A549 (cell line): ENCODE data around the gene PLXNA1. TPM values are rescaled to one million over a fixed set of nuclear protein-coding genes. Genes with fewer than 3 reads are reported as not detected.

Experiments used
- ATAC-seq, 2 experiments: fragments of 200-7000 bp in 1 of 2; fragments of >200 bp in 1 of 2; cut with Nextera tagmentation in 1 of 2; cut with Tn5 transposase in 1 of 2; 3 replicates each; pipeline versions ENCODE4 v1.8.0 to v1.9.1; 2018 to 2020; ENCODE audit warnings: mild to moderate bottlenecking in 1 of 2, moderate library complexity in 1 of 2
- CTCF ChIA-PET: fragments of 300-600 bp; sonication (Branson Sonifier 250); formaldehyde crosslinking; extraction: SDS; loops from one replicate; lab custom pipeline; 2021; ENCODE audit warnings: antibody characterized with exemption, inconsistent platforms; lab: Yijun Ruan, JAX
- POLR2A ChIA-PET: fragments of 350-600 bp; formaldehyde crosslinking; extraction: SDS; loops from one replicate; lab custom pipeline; 2021; ENCODE audit warnings: antibody characterized with exemption, inconsistent platforms; lab: Yijun Ruan, JAX
- DNase-seq, 2 experiments: peaks; one replicate each; pipeline versions ENCODE4 v3.0.0 to v3.0.0-alpha.2; 2011 to 2016; ENCODE audit warnings: low read depth in 1 of 2, low spot score in 1 of 2
- FAIRE-seq: peaks from 2 replicates; lab custom pipeline; 2011; peaks lifted over from hg19 to GRCh38; lab: Jason Lieb, UNC
- H3K27ac ChIP-seq, 2 experiments: fragments of >200 bp; sonication (Bioruptor Twin); formaldehyde crosslinking; 3 replicates each; pipeline ENCODE4 v1.5.1; 2016 to 2017
- H3K4me1 ChIP-seq: fragments of >200 bp; sonication (Bioruptor Twin); formaldehyde crosslinking; 3 replicates; pipeline ENCODE4 v1.6.1; 2016
- H3K4me2 ChIP-seq: fragments of >200 bp; sonication (Bioruptor Twin); formaldehyde crosslinking; 3 replicates; pipeline ENCODE4 v1.6.1; 2016
- H3K4me3 ChIP-seq: fragments of >200 bp; sonication (Bioruptor Twin); formaldehyde crosslinking; 3 replicates; pipeline ENCODE4 v1.5.1; 2016
- H3K9me3 ChIP-seq: fragments of >200 bp; sonication (Bioruptor Twin); formaldehyde crosslinking; 3 replicates; pipeline ENCODE4 v1.6.1; 2016
- BHLHE40 ChIP-seq: IDR thresholded peaks from 2 replicates; pipeline ENCODE4 v1.6.1; 2012; ENCODE audit warnings: low read depth, low read length, inconsistent platforms
- CBX2 ChIP-seq: fragments of 200-600 bp; sonication (generic); IDR thresholded peaks from 2 replicates; pipeline ENCODE4 v1.6.1; 2016; ENCODE audit warnings: low read depth, mild to moderate bottlenecking, borderline replicate concordance
- CBX8 ChIP-seq: fragments of 200-600 bp; sonication (generic); IDR thresholded peaks from 2 replicates; pipeline ENCODE4 v1.6.1; 2016
- CEBPB ChIP-seq, 2 experiments: fragments of >200 bp in 1 of 2; sonication (Bioruptor Twin) in 1 of 2; formaldehyde crosslinking in 1 of 2; IDR thresholded peaks; 2 replicates each; pipeline ENCODE4 v1.6.1; 2012 to 2016
- CHD2 ChIP-seq: fragments of 150-350 bp; IDR thresholded peaks from 2 replicates; pipeline ENCODE4 v1.6.1; 2014; ENCODE audit warnings: low read length; ENCODE audit not compliant: partially characterized antibody
- CHD4 ChIP-seq: fragments of 200-600 bp; sonication (generic); IDR thresholded peaks from 2 replicates; pipeline ENCODE4 v1.6.1; 2016; ENCODE audit warnings: antibody characterized with exemption, mild to moderate bottlenecking, borderline replicate concordance
- EP300 ChIP-seq, 2 experiments: fragments of >200 bp; sonication (Bioruptor Twin); formaldehyde crosslinking; IDR thresholded peaks; 2 replicates in 1 of 2; 3 replicates in 1 of 2; pipeline ENCODE4 v1.6.1; 2016 to 2017
- FOXS1 ChIP-seq: fragments of 250-450 bp; sonication (Bioruptor Pico); IDR thresholded peaks from 2 replicates; pipeline ENCODE4 v1.5.0; 2020; ENCODE audit warnings: mild to moderate bottlenecking, moderate library complexity
- GATA3 ChIP-seq: IDR thresholded peaks from 2 replicates; pipeline ENCODE4 v1.6.1; 2012; ENCODE audit warnings: borderline replicate concordance
- HDAC2 ChIP-seq: fragments of 200-600 bp; sonication (generic); IDR thresholded peaks from 2 replicates; pipeline ENCODE4 v1.6.1; 2016
- HEYL ChIP-seq: fragments of 250-450 bp; sonication (Bioruptor Pico); IDR thresholded peaks from 2 replicates; pipeline ENCODE4 v1.8.0; 2021; ENCODE audit warnings: mild to moderate bottlenecking, moderate library complexity
- HOXA7 ChIP-seq: fragments of 250-450 bp; sonication (Bioruptor Pico); IDR thresholded peaks from 2 replicates; pipeline ENCODE4 v1.5.0; 2020; ENCODE audit warnings: mild to moderate bottlenecking, moderate library complexity
- HOXB5 ChIP-seq: fragments of 250-450 bp; sonication (Bioruptor Pico); IDR thresholded peaks from 2 replicates; pipeline ENCODE4 v1.5.0; 2020; ENCODE audit warnings: mild to moderate bottlenecking, moderate library complexity
- JUN ChIP-seq, 2 experiments: fragments of >200 bp; sonication (Bioruptor Twin); formaldehyde crosslinking; IDR thresholded peaks; 2 replicates in 1 of 2; 3 replicates in 1 of 2; pipeline ENCODE4 v1.6.1; 2016 to 2017
- JUNB ChIP-seq: fragments of >200 bp; sonication (Bioruptor Twin); formaldehyde crosslinking; IDR thresholded peaks from 2 replicates; pipeline ENCODE4 v1.6.1; 2016
- MAZ ChIP-seq: fragments of 150-350 bp; IDR thresholded peaks from 2 replicates; pipeline ENCODE4 v1.6.1; 2014; ENCODE audit warnings: antibody characterized with exemption, low read depth, low read length, borderline replicate concordance
- NPAS2 ChIP-seq: fragments of 250-450 bp; sonication (Bioruptor Pico); IDR thresholded peaks from 2 replicates; pipeline ENCODE4 v1.8.0; 2022; ENCODE audit warnings: mild to moderate bottlenecking, moderate library complexity, borderline replicate concordance
- NR3C1 ChIP-seq: fragments of >200 bp; sonication (Bioruptor Twin); formaldehyde crosslinking; IDR thresholded peaks from 3 replicates; pipeline ENCODE4 v1.6.1; 2017
- PHF8 ChIP-seq: fragments of 200-600 bp; sonication (generic); IDR thresholded peaks from 2 replicates; pipeline ENCODE4 v1.6.1; 2016; ENCODE audit warnings: low read depth, mild to moderate bottlenecking, antibody characterized with exemption, moderate library complexity, borderline replicate concordance
- RAD21 ChIP-seq, 2 experiments: fragments of >200 bp in 1 of 2; sonication (Bioruptor Twin) in 1 of 2; formaldehyde crosslinking in 1 of 2; IDR thresholded peaks in 1 of 2; conservative IDR thresholded peaks in 1 of 2; 2 replicates in 1 of 2; 3 replicates in 1 of 2; pipeline ENCODE4 v1.6.1; 2012 to 2018; ENCODE audit warnings: inconsistent platforms in 1 of 2
- TP53 ChIP-seq: fragments of 250-450 bp; sonication (Bioruptor Pico); IDR thresholded peaks from 2 replicates; pipeline ENCODE4 v1.5.0; 2021; ENCODE audit warnings: mild to moderate bottlenecking, moderate library complexity
- ZC3H11A ChIP-seq: fragments of 450-650 bp; IDR thresholded peaks from 2 replicates; pipeline ENCODE4 v1.6.1; 2014; ENCODE audit warnings: antibody characterized with exemption, mild to moderate bottlenecking
- ZFP36 ChIP-seq: fragments of 450-650 bp; IDR thresholded peaks from 2 replicates; pipeline ENCODE4 v1.6.1; 2014; ENCODE audit warnings: borderline replicate concordance; ENCODE audit not compliant: partially characterized antibody
- ZNF302 ChIP-seq: fragments of 250-450 bp; sonication (Bioruptor Pico); IDR thresholded peaks from 2 replicates; pipeline ENCODE4 v1.9.0; 2021; ENCODE audit warnings: inconsistent platforms, mild to moderate bottlenecking, moderate library complexity
- ZSCAN20 ChIP-seq: fragments of 250-450 bp; sonication (Bioruptor Pico); IDR thresholded peaks from 2 replicates; pipeline ENCODE4 v1.8.0; 2022; ENCODE audit warnings: mild to moderate bottlenecking, moderate library complexity
- WGBS: methylation state at CpG from one replicate; pipeline ENCODE4 v1.1.6; 2017; ENCODE audit errors: missing lambda C conversion rate; 5-methylcytosine and 5-hydroxymethylcytosine counted together
- polyA plus RNA-seq, 4 experiments: library from polyadenylated mRNA; depleted of rRNA in 3 of 4; stranded (reverse); fragments of >200 nt; fragmentation: RNase III in 1 of 4; extraction: RNeasy Plus Mini Kit Qiagen cat#74134 plus additional on column Dnase treatment in 1 of 4; gene quantifications; 2 replicates in 3 of 4; 3 replicates in 1 of 4; pipeline ENCODE4 v1.2.3, GENCODE V29; 2011 to 2017
- TF ChIP-seq, protein P1 (sequence below): IDR thresholded peaks from 2 replicates; pipeline ENCODE4 v1.6.1; 2012
- TF ChIP-seq, protein P2 (sequence below): fragments of >200 bp; sonication (Bioruptor Twin); formaldehyde crosslinking; IDR thresholded peaks from 3 replicates; pipeline ENCODE4 v1.5.1; 2016
- TF ChIP-seq, protein P3 (sequence below): IDR thresholded peaks from 2 replicates; pipeline ENCODE4 v1.6.1; 2012
- TF ChIP-seq, protein P4 (sequence below): fragments of >200 bp; sonication (Bioruptor Twin); formaldehyde crosslinking; IDR thresholded peaks from 2 replicates; pipeline ENCODE4 v1.6.1; 2016

PLXNA1 gene
- polyA plus RNA-seq, 2 of the 4 experiments (the other 2 are of a cell fraction), result 9.1 to 16.3 TPM

DNA sequence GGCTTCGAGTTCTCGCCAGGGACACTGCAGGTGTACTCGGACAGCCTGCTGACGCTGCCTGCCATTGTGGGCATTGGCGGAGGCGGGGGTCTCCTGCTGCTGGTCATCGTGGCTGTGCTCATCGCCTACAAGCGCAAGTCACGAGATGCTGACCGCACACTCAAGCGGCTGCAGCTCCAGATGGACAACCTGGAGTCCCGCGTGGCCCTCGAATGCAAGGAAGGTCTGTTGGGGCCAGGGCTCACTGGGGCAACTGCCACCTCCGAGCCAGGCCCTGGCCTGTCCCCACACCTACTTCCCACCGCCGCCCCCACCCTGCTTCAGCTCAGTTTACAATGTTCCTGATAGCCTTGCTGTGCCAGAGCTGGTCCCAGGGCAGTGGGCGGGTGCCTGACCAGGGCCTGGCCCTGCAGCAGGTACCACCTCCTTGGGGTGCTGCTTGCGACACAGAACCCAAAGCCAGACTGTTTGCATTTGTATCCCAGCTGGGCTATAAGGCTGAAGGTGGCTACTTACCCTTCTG lies 35.5 kb downstream of the PLXNA1 start:
- no peak overlapping the region for H3K27ac ChIP-seq
- POLR2A ChIA-PET, result no interaction called here
- ATAC-seq (no peak), FAIRE-seq (no peak), DNase-seq (no peak)
- 93% methylated on average over 3 of the region's 20 CpGs for WGBS
- CTCF ChIA-PET, result no interaction called here
- TF ChIP-seq GATA3, result no peak
- TF ChIP-seq TP53 (CRISPR knock-in tag), result no peak
- no peak for TF ChIP-seq EP300 (IDR thresholded peaks at IDR 0.05)
- TF ChIP-seq NR3C1, result no peak
- no peak for TF ChIP-seq CHD2
- TF ChIP-seq ZNF302 (CRISPR knock-in tag), result no peak
- no peak for TF ChIP-seq JUNB
- TF ChIP-seq BHLHE40, result no peak
- TF ChIP-seq, protein P1, sequence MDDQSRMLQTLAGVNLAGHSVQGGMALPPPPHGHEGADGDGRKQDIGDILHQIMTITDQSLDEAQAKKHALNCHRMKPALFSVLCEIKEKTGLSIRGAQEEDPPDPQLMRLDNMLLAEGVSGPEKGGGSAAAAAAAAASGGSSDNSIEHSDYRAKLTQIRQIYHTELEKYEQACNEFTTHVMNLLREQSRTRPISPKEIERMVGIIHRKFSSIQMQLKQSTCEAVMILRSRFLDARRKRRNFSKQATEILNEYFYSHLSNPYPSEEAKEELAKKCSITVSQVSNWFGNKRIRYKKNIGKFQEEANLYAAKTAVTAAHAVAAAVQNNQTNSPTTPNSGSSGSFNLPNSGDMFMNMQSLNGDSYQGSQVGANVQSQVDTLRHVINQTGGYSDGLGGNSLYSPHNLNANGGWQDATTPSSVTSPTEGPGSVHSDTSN, result no peak
- no peak for TF ChIP-seq CHD4
- TF ChIP-seq, protein P2, sequence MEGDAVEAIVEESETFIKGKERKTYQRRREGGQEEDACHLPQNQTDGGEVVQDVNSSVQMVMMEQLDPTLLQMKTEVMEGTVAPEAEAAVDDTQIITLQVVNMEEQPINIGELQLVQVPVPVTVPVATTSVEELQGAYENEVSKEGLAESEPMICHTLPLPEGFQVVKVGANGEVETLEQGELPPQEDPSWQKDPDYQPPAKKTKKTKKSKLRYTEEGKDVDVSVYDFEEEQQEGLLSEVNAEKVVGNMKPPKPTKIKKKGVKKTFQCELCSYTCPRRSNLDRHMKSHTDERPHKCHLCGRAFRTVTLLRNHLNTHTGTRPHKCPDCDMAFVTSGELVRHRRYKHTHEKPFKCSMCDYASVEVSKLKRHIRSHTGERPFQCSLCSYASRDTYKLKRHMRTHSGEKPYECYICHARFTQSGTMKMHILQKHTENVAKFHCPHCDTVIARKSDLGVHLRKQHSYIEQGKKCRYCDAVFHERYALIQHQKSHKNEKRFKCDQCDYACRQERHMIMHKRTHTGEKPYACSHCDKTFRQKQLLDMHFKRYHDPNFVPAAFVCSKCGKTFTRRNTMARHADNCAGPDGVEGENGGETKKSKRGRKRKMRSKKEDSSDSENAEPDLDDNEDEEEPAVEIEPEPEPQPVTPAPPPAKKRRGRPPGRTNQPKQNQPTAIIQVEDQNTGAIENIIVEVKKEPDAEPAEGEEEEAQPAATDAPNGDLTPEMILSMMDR, result no peak
- no peak for TF ChIP-seq ZSCAN20 (CRISPR knock-in tag)
- TF ChIP-seq CBX2, result no peak
- TF ChIP-seq NPAS2, result no peak
- TF ChIP-seq, protein P3, sequence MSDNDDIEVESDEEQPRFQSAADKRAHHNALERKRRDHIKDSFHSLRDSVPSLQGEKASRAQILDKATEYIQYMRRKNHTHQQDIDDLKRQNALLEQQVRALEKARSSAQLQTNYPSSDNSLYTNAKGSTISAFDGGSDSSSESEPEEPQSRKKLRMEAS, result no peak
- TF ChIP-seq, protein P4, sequence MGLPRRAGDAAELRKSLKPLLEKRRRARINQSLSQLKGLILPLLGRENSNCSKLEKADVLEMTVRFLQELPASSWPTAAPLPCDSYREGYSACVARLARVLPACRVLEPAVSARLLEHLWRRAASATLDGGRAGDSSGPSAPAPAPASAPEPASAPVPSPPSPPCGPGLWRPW, result no peak
- TF ChIP-seq HOXB5, result no peak
- H3K4me3 ChIP-seq, result no peak overlapping the region
- H3K9me3 ChIP-seq, result no peaks in the 10 kb centered on the region
- H3K4me1 ChIP-seq, result no peaks in the 10 kb centered on the region
- H3K4me2 ChIP-seq, result no peak overlapping the region

DNA sequence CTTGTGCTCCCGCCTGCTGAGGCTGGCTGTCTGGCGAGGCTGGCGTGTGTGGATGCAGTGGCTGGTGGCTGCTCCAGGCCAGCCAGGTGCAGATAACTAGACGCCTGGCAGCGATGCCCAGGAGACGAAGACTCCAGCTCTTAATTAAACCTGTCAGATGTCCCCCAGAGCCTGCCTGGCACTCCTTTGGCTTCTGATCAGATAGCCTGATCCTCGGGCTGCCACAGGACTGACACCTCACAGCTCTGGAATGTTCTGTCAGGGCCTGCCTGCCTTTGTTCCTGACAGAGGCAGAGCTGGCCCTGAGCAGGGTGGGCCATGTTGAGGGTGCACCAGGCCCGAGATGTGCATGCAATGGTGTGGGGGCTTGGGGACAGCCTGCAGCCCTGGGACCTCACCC lies 36.5 kb downstream of the PLXNA1 start:
- H3K4me3 ChIP-seq, result no peak overlapping the region
- DNase-seq (no peak), FAIRE-seq (no peak), ATAC-seq (no peak)
- no peaks in the 10 kb centered on the region for H3K4me1 ChIP-seq
- TF ChIP-seq ZFP36 (no peak), HEYL (CRISPR knock-in tag) (no peak)
- CTCF ChIA-PET, result no interaction called here
- WGBS, result 97% methylated on average over 6 of the region's 8 CpGs
- no peak overlapping the region for H3K27ac ChIP-seq
- H3K4me2 ChIP-seq, result no peak overlapping the region
- no peaks in the 10 kb centered on the region for H3K9me3 ChIP-seq
- POLR2A ChIA-PET, result no interaction called here

DNA sequence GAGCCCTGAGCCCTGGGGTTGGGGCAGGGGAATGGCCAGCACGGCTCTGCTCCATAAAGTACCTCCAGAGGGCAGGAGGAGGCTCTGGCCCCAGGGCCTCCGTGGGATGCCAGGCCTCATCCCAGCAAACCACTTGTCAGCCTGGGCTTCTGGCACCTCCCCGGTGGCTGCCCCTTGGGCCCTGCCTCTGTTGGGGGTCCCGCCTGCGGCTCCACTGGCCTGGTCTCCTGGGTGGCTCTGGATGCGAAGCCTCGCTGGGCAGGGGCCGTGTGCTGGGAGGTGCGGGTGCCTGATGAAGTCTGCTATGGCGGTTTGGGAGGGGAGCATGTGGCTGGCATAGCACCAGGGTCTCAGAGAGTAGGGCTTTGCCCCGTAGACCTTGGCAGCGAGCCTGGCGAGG lies 37.6 kb downstream of the PLXNA1 start:
- Histone ChIP-seq H3K27ac (no peak overlapping the region), H3K4me1 (no peaks in the 10 kb centered on the region), H3K9me3 (no peaks in the 10 kb centered on the region), H3K4me2 (no peak overlapping the region), H3K4me3 (no peak overlapping the region)
- no peak for TF ChIP-seq EP300 (IDR thresholded peaks at IDR 0.05)
- no peak for TF ChIP-seq HOXA7
- no peak for TF ChIP-seq PHF8
- TF ChIP-seq CEBPB (IDR thresholded peaks at IDR 0.05), result no peak
- no peak for TF ChIP-seq RAD21 (conservative IDR thresholded peaks at IDR 0.05 in 1 of 2, IDR thresholded peaks at IDR 0.05 in 1 of 2)
- TF ChIP-seq FOXS1 (CRISPR knock-in tag), result no peak
- TF ChIP-seq CBX8, result no peak
- no peak for TF ChIP-seq BHLHE40
- TF ChIP-seq ZC3H11A, result no peak
- no peak for TF ChIP-seq CBX2
- no peak for TF ChIP-seq JUN (IDR thresholded peaks at IDR 0.05)
- no peak for TF ChIP-seq HDAC2
- no peak for TF ChIP-seq MAZ
- TF ChIP-seq TP53 (CRISPR knock-in tag), result no peak
- no peak for TF ChIP-seq ZFP36
- POLR2A ChIA-PET, result no interaction called here
- DNase-seq, result no peak
- no peak for ATAC-seq
- FAIRE-seq, result no peak
- CTCF ChIA-PET, result no interaction called here
- WGBS, result no CpG with 5 or more reads among the region's 13 CpGs
